Common myeloid progenitor, CD34-positive (primary cell): ENCODE results near the gene FEM1B.
A peak's percentile ranks its signal among the peaks of the same experiment; 100 is the strongest.

Source experiments
- CTCF ChIA-PET: fragments of 350-600 bp; sonication (Branson Sonifier 250); formaldehyde crosslinking; loops from one replicate; lab custom pipeline; 2021; ENCODE audit warnings: antibody characterized with exemption; lab: Charles Lee
- POLR2A ChIA-PET: fragments of 350-600 bp; sonication (Branson Sonifier 250); formaldehyde crosslinking; loops from one replicate; lab custom pipeline; 2021; ENCODE audit warnings: antibody characterized with exemption; lab: Charles Lee
- DNase-seq, 3 donors: peaks; one replicate each; pipeline versions ENCODE4 v3.0.0 to v3.0.0-alpha.2; 2013
- H3K27ac ChIP-seq, 2 experiments: 1 replicate in 1 of 2; 2 replicates in 1 of 2; pipeline ENCODE4 v1.7.0; 2013; ENCODE audit warnings: inconsistent platforms in 2 of 2, low read length in 2 of 2, mild to moderate bottlenecking in 2 of 2, low read depth in 1 of 2, moderate library complexity in 1 of 2; ENCODE audit not compliant: severe bottlenecking in 2 of 2, insufficient read depth in 1 of 2, poor library complexity in 1 of 2
- H3K27me3 ChIP-seq, 5 experiments: replicated peaks in 2 of 5; 1 replicate in 3 of 5; 2 replicates in 2 of 5; pipeline versions ENCODE4 v1.6.1 to v1.7.0; 2013; ENCODE audit warnings: low read length in 4 of 5, mild to moderate bottlenecking in 2 of 5, moderate library complexity in 2 of 5, inconsistent platforms in 1 of 5; ENCODE audit not compliant: insufficient read depth in 5 of 5, control insufficient read depth in 4 of 5
- H3K36me3 ChIP-seq, 4 experiments: 1 replicate in 2 of 4; 2 replicates in 2 of 4; pipeline versions ENCODE4 v1.6.1 to v1.7.0; 2013; ENCODE audit warnings: low read length in 3 of 4, control low read depth in 1 of 4, mild to moderate bottlenecking in 1 of 4; ENCODE audit not compliant: control insufficient read depth in 4 of 4, insufficient read depth in 4 of 4
- H3K4me1 ChIP-seq, 4 experiments: 1 replicate in 3 of 4; 2 replicates in 1 of 4; pipeline versions ENCODE4 v1.6.1 to v1.7.1; 2013; ENCODE audit warnings: low read length in 3 of 4, mild to moderate bottlenecking in 3 of 4, control low read depth in 1 of 4, inconsistent platforms in 1 of 4, moderate library complexity in 1 of 4; ENCODE audit not compliant: control insufficient read depth in 4 of 4, insufficient read depth in 4 of 4; ENCODE audit errors: control extremely low read depth in 1 of 4
- H3K4me3 ChIP-seq, 7 experiments: 1 replicate in 4 of 7; 2 replicates in 3 of 7; pipeline versions ENCODE4 v1.5.1 to v1.7.0; 2013; ENCODE audit warnings: mild to moderate bottlenecking in 7 of 7, low read length in 6 of 7, moderate library complexity in 6 of 7, inconsistent platforms in 2 of 7, low read depth in 2 of 7, control low read depth in 1 of 7; ENCODE audit not compliant: insufficient read depth in 4 of 7, control insufficient read depth in 1 of 7; ENCODE audit errors: extremely low read depth in 1 of 7
- H3K9me3 ChIP-seq, 5 experiments: 1 replicate in 4 of 5; 2 replicates in 1 of 5; pipeline versions ENCODE4 v1.6.1 to v1.7.1; 2013; ENCODE audit warnings: low read length in 4 of 5, mild to moderate bottlenecking in 2 of 5, inconsistent platforms in 1 of 5, low read depth in 1 of 5, moderate library complexity in 1 of 5; ENCODE audit not compliant: control insufficient read depth in 4 of 5, insufficient read depth in 2 of 5; ENCODE audit errors: control extremely low read depth in 1 of 5
- WGBS: methylation state at CpG from one replicate; pipeline ENCODE4 v1.1.5; 2013; ENCODE audit not compliant: insufficient coverage; 5-methylcytosine and 5-hydroxymethylcytosine counted together

The FEM1B gene

DNA sequence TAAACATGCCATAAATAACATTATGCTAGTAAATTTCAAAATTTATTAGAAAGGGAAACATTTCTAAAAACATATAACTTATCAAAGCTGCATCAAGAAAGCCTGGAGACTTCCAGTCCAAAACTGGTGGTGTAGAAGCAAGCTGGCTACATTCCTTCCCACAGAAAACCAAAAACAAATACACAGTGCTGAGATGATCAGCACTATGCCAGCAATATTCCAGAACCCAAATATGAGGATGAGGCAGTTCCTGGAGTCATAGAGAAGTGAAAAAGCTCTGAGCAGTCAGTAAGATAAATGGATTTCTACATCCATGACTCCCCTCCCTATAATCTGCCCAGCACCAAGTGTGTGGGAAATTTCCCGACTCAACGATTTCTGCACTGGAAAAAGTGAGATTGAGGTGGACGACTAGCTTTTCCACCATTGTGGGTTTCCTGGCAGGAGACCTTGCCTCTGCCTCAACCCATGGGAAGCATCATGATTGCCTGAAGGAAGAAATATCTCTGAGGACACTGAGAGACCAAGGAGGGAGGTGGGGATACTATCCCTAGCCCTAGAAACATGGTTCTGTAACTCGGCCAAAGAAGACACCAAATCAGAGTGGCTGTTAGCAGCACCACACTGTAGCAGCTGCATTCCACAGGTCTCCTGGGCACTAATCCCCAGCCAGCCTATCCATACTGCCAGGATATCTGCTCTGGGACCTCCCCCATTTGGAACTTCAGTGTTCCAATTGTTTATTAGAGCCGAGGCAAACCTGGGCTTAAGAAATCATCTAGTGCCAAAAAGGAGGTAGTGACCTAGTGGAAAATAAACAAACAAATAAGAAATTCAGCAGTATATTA is 36.2 kb upstream of the FEM1B start:
- Histone ChIP-seq H3K27me3 (no peaks in the 10 kb centered on the region), H3K36me3 (no peaks in the 10 kb centered on the region), H3K9me3 (peaks cover 0 to 12% (median 3%) of the 10 kb centered on the region in 5 experiments), H3K4me1 (no peaks in the 10 kb centered on the region), H3K4me3 (no peak overlapping the region), H3K27ac (no peak overlapping the region)
- CTCF ChIA-PET: interaction anchor here (1.2 kb wide), 1 partner anchor 8 kb away, joined by 4 read pairs; no protein-coding TSS in a partner anchor
- no peak for DNase-seq
- WGBS: 100% methylated on average over 1 of the region's 5 CpGs
- POLR2A ChIA-PET: interaction anchor here (0.8 kb wide), 1 partner anchor 10 kb away, joined by 4 read pairs; no protein-coding TSS in a partner anchor

DNA sequence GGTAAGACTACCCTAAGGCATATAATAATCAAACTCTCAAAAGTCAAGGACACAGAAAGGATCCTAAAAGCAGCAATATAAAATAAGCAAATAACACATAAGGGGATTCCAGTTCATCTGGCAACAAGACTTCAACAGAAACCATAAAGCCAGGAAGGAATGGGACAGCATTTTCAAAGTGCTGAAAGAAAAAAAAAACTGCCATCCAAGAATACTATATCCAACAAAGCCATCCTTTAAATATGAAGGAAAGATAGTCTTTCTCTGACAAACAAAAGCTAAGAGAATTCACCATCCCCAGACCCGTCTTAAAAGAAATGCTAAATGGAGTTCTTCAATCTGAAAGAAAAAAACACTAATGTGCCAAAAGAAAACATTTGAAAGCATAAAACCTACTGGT is 33.3 kb upstream of the FEM1B start:
- peaks cover 0 to 4% (median under 1%) of the 10 kb centered on the region in 4 experiments for H3K4me1 ChIP-seq
- peaks cover 0 to 12% (median 3%) of the 10 kb centered on the region in 5 experiments for H3K9me3 ChIP-seq
- no peaks in the 10 kb centered on the region for H3K27me3 ChIP-seq
- DNase-seq: peak in 1 of 3 donors; percentile 35
- POLR2A ChIA-PET: no interaction called here
- WGBS: no CpG with 5 or more reads among the region's 1 CpG
- H3K27ac ChIP-seq: no peak overlapping the region
- H3K36me3 ChIP-seq: no peaks in the 10 kb centered on the region
- CTCF ChIA-PET: interaction anchor here (1.6 to 2.3 kb wide), 2 partner anchors 9 to 15 kb away, joined by 6 to 7 read pairs; partner anchors contain the start of gene CLN6
- H3K4me3 ChIP-seq: no peak overlapping the region

GRCh38 chr15:68249058-68249713 is 28.4 kb upstream of the FEM1B start:
- H3K36me3 ChIP-seq: no peaks in the 10 kb centered on the region
- DNase-seq: peak in 2 of 3 donors; percentile 53 to 70
- ChIA-PET CTCF (interaction anchor here (0.6 to 9.6 kb wide), 7 partner anchors 9 to 1410 kb away, joined by 3 to 107 read pairs (median 3); no protein-coding TSS in a partner anchor), POLR2A (no interaction called here)
- WGBS: no CpG with 5 or more reads among the region's 3 CpGs
- H3K4me1 ChIP-seq: peaks cover 0 to 4% (median under 1%) of the 10 kb centered on the region in 4 experiments
- H3K9me3 ChIP-seq: peaks cover 0 to 4% (median 2%) of the 10 kb centered on the region in 5 experiments
- H3K27me3 ChIP-seq: no peaks in the 10 kb centered on the region
- no peak overlapping the region for H3K4me3 ChIP-seq
- H3K27ac ChIP-seq: no peak overlapping the region

DNA sequence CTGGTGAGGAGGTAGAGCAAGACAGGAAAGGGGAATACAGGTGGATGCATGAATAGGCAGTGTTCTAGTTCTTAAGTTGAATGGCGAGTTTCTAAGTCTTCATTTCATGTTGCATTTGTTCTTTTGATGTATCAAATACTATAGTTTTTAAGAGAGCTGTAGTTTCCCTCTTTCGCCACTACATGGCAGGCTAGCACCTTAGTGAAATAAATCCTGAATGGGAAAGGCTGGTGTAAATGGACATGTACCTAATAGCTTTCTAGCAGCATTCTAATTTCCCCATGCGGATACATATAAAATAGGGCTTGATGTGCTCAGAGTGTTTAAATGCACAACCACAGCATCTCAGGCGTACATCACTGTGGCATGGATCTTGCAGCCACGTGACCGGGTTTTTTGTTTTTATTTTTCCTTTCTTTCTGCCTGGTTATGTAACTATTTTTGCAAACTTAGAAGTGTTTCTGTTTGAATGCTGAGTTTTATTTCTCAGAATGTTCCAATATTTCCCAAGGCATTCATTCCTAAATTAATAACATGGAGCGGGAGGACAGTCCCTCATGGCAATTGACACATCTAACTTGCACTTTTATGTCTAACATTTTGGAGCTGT is 24.5 kb upstream of the FEM1B start:
- Histone ChIP-seq H3K4me3 (no peak overlapping the region), H3K36me3 (no peaks in the 10 kb centered on the region), H3K27ac (no peak overlapping the region), H3K4me1 (peaks cover 0 to 14% (median 11%) of the 10 kb centered on the region in 4 experiments), H3K27me3 (no peaks in the 10 kb centered on the region), H3K9me3 (no peaks in the 10 kb centered on the region)
- POLR2A ChIA-PET: interaction anchor here (0.6 to 1.3 kb wide), 2 partner anchors 53 to 56 kb away, joined by 4 read pairs; no protein-coding TSS in a partner anchor
- 67% methylated on average over 1 of the region's 7 CpGs for WGBS
- peak; percentile 74 to 87 (median 86) for DNase-seq
- CTCF ChIA-PET: interaction anchor here (0.6 to 9.6 kb wide), 27 partner anchors 9 to 676 kb away, joined by 3 to 107 read pairs (median 4); no protein-coding TSS in a partner anchor

DNA sequence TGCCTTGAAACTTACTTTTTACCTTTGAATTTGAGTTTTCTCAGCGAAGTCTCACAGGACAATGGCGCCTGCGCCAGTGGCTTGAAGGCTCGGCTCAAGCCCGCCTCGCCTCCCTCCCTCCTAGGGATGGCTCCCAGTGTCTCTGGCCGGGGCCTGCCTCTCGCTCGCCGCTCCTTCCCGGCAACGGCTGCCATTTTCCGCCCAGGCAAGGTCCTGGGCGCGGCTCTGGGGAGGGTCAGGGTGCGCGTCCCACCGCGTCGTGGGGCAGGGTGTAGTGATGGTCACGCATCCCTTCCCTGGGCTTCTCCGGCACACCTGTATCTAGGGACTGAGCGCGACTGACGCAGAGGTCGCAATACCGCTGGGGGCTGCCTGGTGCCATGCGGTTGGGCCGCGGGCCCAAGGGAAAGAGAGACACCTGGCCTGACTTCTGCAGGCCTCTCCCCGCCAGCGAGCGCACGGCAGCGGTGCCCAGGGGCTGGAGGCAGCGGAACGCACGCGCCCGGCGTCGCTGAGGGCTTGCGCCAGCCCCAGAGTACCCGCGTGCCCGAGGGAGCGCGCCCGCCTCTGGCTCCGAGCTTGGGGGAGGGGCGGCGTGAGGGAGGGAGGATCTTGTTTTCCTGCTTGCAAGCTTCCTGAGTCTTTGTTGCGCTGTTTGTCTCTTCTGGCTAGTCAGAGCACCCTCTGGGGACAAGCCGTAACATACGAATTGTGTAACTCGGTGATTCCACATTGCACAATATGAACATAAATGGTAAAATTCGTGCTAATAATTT is 20.7 kb upstream of the FEM1B start:
- CTCF ChIA-PET: interaction anchor here (1.2 kb wide), 1 partner anchor 26 kb away, joined by 3 read pairs; no protein-coding TSS in a partner anchor
- POLR2A ChIA-PET: interaction anchor here (1.7 kb wide), 1 partner anchor 21 kb away, joined by 4 read pairs; the partner anchor contains the start of gene FEM1B
- Histone ChIP-seq H3K27me3 (no peaks in the 10 kb centered on the region), H3K27ac (peak overlapping the region in 1 of 2 experiments; percentile 25), H3K4me1 (peaks cover 0 to 11% (median 10%) of the 10 kb centered on the region in 4 experiments), H3K36me3 (no peaks in the 10 kb centered on the region), H3K4me3 (peak overlapping the region; percentile 21 to 78 (median 61)), H3K9me3 (no peaks in the 10 kb centered on the region)
- peak; percentile 75 to 84 (median 78) for DNase-seq
- 18% methylated on average over 43 of the region's 57 CpGs for WGBS

- 93% methylated on average over 2 of the region's 4 CpGs for WGBS
- Histone ChIP-seq H3K27me3 (peaks cover 0 to 2% (median 0%) of the 10 kb centered on the region in 5 experiments), H3K4me1 (peaks cover 0 to 11% (median 10%) of the 10 kb centered on the region in 4 experiments), H3K4me3 (no peak overlapping the region), H3K36me3 (no peaks in the 10 kb centered on the region), H3K9me3 (no peaks in the 10 kb centered on the region), H3K27ac (no peak overlapping the region)
- CTCF ChIA-PET: interaction anchor here (1.2 kb wide), 1 partner anchor 48 kb away, joined by 3 read pairs; no protein-coding TSS in a partner anchor
- POLR2A ChIA-PET: no interaction called here
- DNase-seq: peak in 1 of 3 donors; percentile 13
Measured at GRCh38 chr15:68258692-68259091, 18.9 kb upstream of the FEM1B start.
